Measurements from ENCODE around the gene CAMK2D.

The CAMK2D gene

DNA sequence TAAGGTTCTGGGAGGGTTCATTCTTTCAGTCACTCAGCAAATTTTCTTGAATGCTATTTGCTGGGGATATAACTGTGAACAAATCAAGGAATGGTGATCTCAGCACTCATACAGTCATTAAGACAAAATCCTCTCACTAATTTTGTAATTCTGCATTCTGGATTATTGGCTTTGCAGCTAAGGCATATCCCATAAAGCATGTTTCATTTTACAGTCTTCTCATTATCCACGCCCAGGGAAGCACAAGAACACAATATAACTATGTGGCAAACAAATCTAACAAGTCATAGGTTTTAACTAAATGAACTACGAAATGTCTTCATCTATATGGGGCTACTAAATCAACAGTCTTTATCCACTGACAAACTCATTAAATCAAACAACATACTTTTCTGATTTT lies 139.9 kb downstream of the CAMK2D start:
- no peak overlapping the region for H3K27ac ChIP-seq
- no peak overlapping the region for H3K4me3 ChIP-seq

DNA sequence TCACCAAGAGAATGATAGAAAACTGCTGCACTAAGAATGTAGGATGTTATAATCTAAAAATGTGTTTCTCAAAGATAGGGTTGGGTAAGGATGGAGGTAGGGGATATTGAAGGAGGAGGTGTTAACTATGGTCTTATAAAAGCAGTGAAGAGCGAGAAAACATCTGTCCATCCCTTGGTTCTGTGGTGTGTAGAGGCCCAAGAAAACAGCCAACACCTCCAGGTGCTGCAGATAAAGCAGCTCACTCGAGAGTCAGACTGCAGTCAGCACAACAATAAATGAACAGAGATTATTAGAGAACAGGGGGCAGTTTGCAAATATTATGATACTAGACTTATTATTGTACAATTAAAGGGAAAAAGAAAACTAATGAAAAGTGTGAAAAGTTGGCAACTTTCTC lies 141.5 kb downstream of the CAMK2D start:
- Histone ChIP-seq H3K27ac (no peak overlapping the region), H3K4me3 (no peak overlapping the region)

GRCh38 chr4:113619526-113619925 lies 142.0 kb downstream of the CAMK2D start:
- Histone ChIP-seq H3K27ac (no peak overlapping the region), H3K4me3 (no peak overlapping the region)

DNA sequence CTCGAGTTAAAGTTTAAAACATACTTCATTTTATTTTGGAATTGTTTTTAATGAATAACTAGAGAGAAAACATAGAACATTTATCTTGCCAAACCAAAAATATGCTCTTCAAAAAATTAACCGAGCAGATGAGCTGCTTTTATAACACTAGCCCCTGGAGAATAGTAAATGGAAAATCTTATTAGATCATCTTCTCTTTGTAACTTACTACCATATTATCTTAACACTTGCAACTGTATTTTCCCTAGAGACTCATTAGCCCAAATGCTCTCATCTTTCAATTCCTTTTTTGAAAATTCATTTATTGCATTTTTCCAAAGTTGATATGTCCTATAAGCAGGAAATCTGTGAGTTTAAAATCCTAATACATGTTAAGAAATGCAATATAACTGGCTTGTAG lies 143.3 kb downstream of the CAMK2D start:
- H3K4me3 ChIP-seq, result no peak overlapping the region
- H3K27ac ChIP-seq, result peak overlapping the region in 1 of 21 experiments; percentile 51

DNA sequence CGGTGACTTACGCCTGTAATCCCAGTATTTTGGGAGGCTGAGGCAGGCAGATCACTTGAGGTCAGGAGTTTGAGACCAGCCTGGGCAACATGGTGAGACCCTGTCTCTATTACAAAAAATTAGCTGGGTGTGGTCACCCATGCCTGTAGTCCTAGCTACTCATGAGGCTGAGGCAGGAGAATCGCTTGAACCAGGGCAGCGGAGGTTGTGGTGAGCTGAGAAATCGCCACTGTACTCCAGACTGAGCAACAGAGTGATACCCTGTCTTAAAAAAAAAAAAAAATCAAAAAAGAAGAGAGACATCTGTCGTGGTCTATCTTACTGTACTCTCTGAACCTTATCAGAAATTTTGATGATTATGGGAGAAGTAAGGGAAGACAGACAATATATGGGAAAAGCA lies 144.3 kb downstream of the CAMK2D start:
- Histone ChIP-seq H3K27ac (peak overlapping the region in 1 of 21 experiments; percentile 51), H3K4me3 (no peak overlapping the region)

DNA sequence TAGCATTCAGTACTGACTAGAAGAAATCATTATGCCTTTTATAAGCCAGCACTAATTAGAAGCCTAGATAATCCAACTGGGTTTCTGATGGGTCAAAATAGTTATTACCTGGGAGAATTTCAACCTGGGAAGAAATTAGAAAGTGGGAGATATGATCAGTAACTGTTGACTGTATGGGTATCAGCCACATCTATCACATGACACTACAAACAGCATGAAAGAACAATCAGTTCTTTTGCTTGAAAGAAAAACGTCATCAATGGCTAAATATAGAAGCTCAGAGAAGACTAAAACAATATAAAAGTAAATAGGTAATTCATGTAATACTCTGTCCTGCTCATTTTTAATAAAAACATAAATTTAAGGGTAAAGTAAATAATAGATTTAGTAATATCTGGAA lies 145.1 kb downstream of the CAMK2D start:
- Histone ChIP-seq H3K4me3 (no peak overlapping the region), H3K27ac (no peak overlapping the region)

DNA sequence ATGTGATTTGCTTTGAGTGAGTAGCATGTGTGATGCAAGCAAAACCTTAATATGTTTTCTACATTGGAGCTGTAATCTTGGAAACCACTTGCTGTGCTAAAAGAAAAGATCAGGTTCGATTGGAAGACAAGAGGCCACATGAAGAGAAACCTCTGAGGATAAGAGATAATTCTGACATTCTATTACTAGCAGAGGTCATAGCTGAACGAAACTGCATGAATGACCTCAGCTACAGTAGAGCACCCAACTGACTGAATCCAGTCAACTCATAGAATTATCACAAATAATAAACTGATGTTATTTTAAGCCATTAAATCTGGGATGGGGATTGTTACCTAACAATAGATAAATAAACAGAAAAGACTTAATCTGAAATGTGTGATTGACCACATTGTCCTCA lies 147.1 kb downstream of the CAMK2D start:
- H3K27ac ChIP-seq, result no peak overlapping the region
- H3K4me3 ChIP-seq, result no peak overlapping the region

DNA sequence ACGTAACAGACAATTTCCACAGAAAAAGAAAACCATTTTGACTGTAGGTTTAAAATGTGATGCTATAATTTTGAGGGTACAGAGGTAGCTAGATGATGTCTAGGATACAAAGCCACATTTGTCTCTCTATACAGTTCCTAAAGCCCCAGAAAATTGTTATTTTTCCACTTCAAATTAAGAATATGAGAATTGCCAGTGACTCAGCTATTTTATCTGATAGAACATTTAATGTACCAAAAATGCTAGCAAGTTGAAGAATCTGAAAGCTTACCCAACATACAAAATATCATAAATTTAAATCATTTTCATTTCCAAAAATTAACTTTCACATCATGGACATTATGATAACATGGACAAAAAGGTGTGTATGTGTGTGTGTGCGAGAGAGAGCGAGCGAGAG lies 148.0 kb downstream of the CAMK2D start:
- Histone ChIP-seq H3K27ac (no peak overlapping the region), H3K4me3 (no peak overlapping the region)

- H3K27ac ChIP-seq, result no peak overlapping the region
These were observed 151.0 kb downstream of the CAMK2D start for GRCh38 chr4:113610537-113610936.

DNA sequence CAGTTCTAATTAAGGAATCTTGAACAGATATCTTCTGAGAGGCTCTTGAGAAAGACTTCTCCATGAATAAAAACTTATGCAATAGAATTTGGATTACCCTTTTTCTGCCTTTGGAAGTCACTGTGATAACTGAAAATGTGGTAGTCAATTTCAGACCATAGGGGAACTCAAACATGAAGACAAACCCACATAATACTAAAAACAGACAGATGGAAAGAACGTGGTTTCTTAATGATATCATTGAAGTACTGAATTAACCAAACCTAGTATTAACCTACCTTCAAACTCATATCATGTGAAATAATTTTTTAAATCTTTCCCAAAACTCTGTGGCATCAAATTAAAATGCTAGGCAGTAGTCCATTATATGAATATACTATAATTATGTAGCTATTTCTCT lies 153.5 kb downstream of the CAMK2D start:
- no peak overlapping the region for H3K27ac ChIP-seq
- no peak overlapping the region for H3K4me3 ChIP-seq

More at GRCh38 chr4:113610537-113610936, 151.0 kb downstream of the CAMK2D start:
- no peak overlapping the region for H3K4me3 ChIP-seq

DNA sequence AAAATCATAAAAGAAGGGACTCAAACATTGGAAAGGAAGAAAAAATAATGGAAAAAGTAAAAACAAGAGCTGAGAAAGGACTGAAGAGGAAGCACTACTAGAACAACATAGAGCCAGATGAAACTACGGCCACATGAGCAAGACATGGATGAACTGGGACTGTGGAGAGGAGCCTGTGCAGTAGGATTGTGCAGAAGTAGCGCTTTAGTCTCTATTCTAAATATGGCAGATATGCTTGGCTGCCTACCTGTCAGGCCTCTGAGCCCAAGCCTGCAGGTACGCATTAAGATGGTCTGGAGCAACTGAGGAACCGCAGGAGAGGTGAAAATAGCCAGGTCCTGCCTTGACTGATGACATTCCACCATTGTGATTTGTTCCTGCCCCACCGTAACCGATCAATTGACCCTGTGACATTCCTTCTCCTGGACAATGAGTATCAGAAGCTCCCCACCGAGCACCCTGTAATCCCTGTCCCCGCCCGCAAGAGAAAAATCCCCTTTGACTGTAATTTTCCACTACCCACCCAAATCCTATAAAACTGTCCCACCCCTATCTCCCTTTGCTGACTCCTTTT lies 154.3 kb downstream of the CAMK2D start:
- no peak overlapping the region for H3K27ac ChIP-seq
- H3K4me3 ChIP-seq, result no peak overlapping the region

GRCh38 chr4:113604955-113605354 lies 156.6 kb downstream of the CAMK2D start:
- Histone ChIP-seq H3K4me3 (no peak overlapping the region), H3K27ac (no peak overlapping the region)

- Histone ChIP-seq H3K4me3 (no peak overlapping the region), H3K27ac (no peak overlapping the region)
These were observed 157.6 kb downstream of the CAMK2D start for GRCh38 chr4:113603911-113604310.

DNA sequence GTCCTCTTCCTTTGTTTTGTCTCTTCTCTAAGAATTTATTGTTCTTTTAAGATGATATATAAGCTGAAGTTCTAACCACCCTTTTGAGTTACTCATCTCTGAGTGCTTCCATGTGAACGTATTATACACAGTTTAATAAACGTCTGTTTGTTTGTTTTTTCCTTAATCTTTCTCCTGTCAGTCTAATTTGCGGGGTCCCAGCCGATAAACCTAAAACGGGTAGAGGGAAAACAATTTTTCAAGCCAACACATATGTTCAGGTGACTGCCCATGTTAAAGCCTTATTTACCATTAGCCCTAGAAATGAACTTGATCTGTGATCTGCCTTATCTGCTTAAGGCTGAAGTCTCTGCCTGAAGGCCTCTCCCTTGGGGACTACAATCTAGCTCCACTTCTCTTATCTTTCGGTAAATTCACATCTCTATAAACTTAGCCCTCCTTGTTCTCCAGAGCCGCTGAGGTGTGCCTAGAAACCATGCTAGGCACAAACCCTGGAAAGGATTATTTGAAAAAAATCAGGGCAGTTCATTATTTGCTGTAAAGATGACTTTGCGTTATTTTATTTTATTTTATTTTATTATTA lies 158.8 kb downstream of the CAMK2D start:
- Histone ChIP-seq H3K27ac (no peak overlapping the region), H3K4me3 (no peak overlapping the region)

GRCh38 chr4:113601636-113602035 lies 159.9 kb downstream of the CAMK2D start:
- no peak overlapping the region for H3K4me3 ChIP-seq
- no peak overlapping the region for H3K27ac ChIP-seq

DNA sequence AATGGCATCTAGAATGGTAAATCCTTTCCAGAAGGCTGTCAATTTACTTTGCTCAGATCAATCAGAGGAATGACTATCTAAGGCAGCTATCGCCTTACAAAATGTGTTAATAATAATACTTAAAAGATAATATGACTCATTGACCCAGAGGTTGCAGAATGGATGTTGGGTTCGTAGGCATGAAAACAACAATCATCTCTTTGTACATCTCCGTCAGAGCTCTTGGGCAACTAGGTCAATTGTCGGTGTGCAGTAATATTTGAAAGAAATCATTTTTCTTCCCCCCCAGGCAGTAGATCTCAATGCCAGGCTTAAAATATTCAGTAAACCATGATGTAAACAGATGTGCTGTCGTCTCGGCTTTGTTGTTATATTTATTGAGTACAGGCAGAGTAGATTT lies 165.1 kb downstream of the CAMK2D start:
- H3K4me3 ChIP-seq, result no peak overlapping the region
- no peak overlapping the region for H3K27ac ChIP-seq

DNA sequence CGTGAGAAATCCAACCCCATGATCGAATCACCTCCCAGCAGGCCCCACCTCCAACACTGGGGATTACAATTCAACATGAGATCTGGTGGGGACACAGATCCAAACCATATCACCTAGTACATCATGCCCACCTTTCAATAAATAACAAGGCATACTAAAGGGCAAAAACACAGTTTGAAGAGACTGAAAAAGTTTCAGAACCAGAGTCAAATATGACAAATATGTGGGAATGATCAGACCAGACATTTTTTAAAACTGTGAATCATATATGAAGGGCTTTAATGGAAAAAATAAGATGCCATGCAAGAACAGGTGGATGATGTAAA lies 167.3 kb downstream of the CAMK2D start:
- H3K4me3 ChIP-seq, result no peak overlapping the region
- no peak overlapping the region for H3K27ac ChIP-seq

- Histone ChIP-seq H3K4me3 (no peak overlapping the region), H3K27ac (no peak overlapping the region)
These were observed 167.9 kb downstream of the CAMK2D start for GRCh38 chr4:113593400-113594230.

GRCh38 chr4:113591982-113592381 lies 169.6 kb downstream of the CAMK2D start:
- no peak overlapping the region for H3K27ac ChIP-seq

DNA sequence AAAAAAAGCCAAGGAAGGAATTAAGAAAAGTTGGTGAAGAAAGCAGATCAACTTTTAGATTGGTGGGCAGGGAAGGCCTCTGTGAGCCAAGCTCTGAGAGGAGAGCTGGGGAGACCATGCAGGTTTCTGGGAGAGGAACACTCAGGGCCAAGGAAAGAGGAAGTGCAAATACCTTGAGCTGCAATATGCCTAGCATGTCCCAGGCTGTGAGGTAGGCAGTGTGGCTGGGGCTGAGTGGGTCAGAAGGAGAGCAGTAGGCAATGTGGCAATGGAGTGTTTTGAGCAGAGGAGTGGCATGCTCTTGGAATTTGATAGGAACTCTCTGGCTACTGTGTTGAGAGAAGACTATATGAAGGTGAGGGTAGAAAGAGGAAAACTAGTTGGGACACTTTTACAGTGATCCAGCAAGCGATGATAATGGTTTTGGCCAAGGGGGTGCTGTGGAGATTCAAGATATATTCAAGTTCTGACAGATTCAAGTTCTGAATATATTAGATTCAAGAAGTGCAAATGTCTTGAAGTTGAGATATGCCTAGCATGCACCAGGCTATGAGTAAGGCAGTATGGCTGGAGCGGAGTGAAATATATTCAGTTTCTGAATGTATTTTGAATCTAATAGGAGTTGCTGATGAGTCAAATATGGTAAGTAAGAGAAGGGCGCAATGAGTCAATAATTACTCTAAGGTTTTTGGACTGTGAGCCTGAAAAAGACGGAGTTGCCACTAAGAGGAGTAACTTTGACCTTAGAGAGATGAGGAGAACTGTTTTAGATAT lies 172.5 kb downstream of the CAMK2D start:
- H3K27ac ChIP-seq, result peak overlapping the region in 1 of 21 experiments; percentile 18

More at GRCh38 chr4:113591982-113592381, 169.6 kb downstream of the CAMK2D start:
- H3K4me3 ChIP-seq, result no peak overlapping the region

More for the DNA sequence above, 172.5 kb downstream of the CAMK2D start:
- H3K4me3 ChIP-seq, result no peak overlapping the region

Measured in skin epidermis (tissue), 12 donors.